Astrocyte (in vitro differentiated cells and primary cell): Measurements from ENCODE around the gene CDH22.

Experiments used
- EZH2 ChIP-seq: IDR thresholded peaks from 2 replicates; pipeline ENCODE4 v1.6.1; 2012; ENCODE audit warnings: mild to moderate bottlenecking, low read length, inconsistent platforms; ENCODE audit not compliant: insufficient read depth
- TF ChIP-seq, protein P1 (sequence below): IDR thresholded peaks from 2 replicates; pipeline ENCODE4 v1.5.1; 2011; ENCODE audit warnings: low read depth, mild to moderate bottlenecking, inconsistent platforms, low read length, moderate library complexity; ENCODE audit not compliant: insufficient read depth

DNA sequence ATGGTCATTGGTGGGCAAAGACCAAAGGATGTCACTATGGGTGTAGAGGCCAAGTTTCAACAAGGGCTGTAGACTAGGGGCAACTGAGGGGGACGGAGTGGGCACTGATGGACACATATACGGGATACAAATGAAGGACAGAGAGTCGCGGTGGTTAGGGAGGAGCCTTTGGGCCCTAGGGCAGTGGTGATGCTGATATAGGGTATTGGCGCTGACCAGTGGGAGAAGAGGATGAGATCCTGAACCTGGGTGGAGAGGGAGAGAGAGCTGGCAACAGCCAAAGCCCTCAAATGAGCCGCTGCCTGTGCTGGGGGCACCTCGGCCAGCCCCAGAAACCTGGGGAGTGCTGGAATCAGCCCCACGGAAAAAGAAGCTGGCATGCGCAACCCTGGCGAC lies 1.6 kb downstream of the CDH22 start:
- TF ChIP-seq, protein P1, sequence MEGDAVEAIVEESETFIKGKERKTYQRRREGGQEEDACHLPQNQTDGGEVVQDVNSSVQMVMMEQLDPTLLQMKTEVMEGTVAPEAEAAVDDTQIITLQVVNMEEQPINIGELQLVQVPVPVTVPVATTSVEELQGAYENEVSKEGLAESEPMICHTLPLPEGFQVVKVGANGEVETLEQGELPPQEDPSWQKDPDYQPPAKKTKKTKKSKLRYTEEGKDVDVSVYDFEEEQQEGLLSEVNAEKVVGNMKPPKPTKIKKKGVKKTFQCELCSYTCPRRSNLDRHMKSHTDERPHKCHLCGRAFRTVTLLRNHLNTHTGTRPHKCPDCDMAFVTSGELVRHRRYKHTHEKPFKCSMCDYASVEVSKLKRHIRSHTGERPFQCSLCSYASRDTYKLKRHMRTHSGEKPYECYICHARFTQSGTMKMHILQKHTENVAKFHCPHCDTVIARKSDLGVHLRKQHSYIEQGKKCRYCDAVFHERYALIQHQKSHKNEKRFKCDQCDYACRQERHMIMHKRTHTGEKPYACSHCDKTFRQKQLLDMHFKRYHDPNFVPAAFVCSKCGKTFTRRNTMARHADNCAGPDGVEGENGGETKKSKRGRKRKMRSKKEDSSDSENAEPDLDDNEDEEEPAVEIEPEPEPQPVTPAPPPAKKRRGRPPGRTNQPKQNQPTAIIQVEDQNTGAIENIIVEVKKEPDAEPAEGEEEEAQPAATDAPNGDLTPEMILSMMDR = no peak
- TF ChIP-seq EZH2 = no peak
